Peyer's patch (tissue), 4 donors: ENCODE measurements around the gene MICOS13.

Experiments used
- CTCF ChIP-seq, 6 experiments: fragments of 450-650 bp in 4 of 6; fragments of 200-600 bp in 2 of 6; sonication (generic) in 1 of 6; IDR thresholded peaks; one replicate each; pipeline ENCODE4 v1.5.1; 2017 to 2019; ENCODE audit warnings: antibody characterized with exemption in 6 of 6, mild to moderate bottlenecking in 3 of 6, moderate library complexity in 1 of 6
- POLR2A ChIP-seq, 2 donors: fragments of 450-650 bp; IDR thresholded peaks; one replicate each; pipeline ENCODE4 v1.5.1; 2017; ENCODE audit warnings: antibody characterized with exemption in 2 of 2, mild to moderate bottlenecking in 2 of 2, moderate library complexity in 2 of 2

- TF ChIP-seq CTCF (IDR thresholded peaks at IDR 0.05) (peak; percentile 96 to 99 (median 98)), POLR2A (IDR thresholded peaks at IDR 0.05) (peak; percentile 90 to 92)
These were observed 10.0 kb upstream of the MICOS13 start, which contains the start of gene RPL36 for GRCh38 chr19:5690125-5690954.
